Measurements from ENCODE around the gene MSRB1.

GRCh38 chr16:1914988-1915387, 28.0 kb downstream of the MSRB1 start:
- TF ChIP-seq CTCF (IDR thresholded peaks at IDR 0.05) (no peak), POLR2A (IDR thresholded peaks at IDR 0.05) (no peak), POLR2AphosphoS5 (IDR thresholded peaks at IDR 0.05) (no peak)

Data from stomach (tissue), 4 donors.